IPS-18a (cell line): ENCODE data around the gene OR8H3.
"Not testable (repeated sequence)": the region's sequence is repeated elsewhere in the genome, so short reads cannot be mapped to it uniquely, and the experiment has no call there.

ENCODE experiments used
- H3K27ac ChIP-seq: one replicate; pipeline ENCODE4 v1.5.1; 2013; ENCODE audit warnings: low read length
- H3K27me3 ChIP-seq: one replicate; pipeline ENCODE4 v1.6.1; 2013; ENCODE audit warnings: mild to moderate bottlenecking, low read length; ENCODE audit not compliant: control insufficient read depth, insufficient read depth
- H3K36me3 ChIP-seq: one replicate; pipeline ENCODE4 v1.6.1; 2013; ENCODE audit warnings: low read depth, low read length; ENCODE audit not compliant: control insufficient read depth
- H3K4me1 ChIP-seq: one replicate; pipeline ENCODE4 v1.6.1; 2013; ENCODE audit warnings: low read depth, low read length; ENCODE audit not compliant: control insufficient read depth
- H3K4me3 ChIP-seq: one replicate; pipeline ENCODE4 v1.5.1; 2013; ENCODE audit warnings: low read length
- H3K9ac ChIP-seq: one replicate; pipeline ENCODE4 v1.6.1; 2013; ENCODE audit warnings: mild to moderate bottlenecking, low read length, moderate library complexity
- H3K9me3 ChIP-seq: one replicate; pipeline ENCODE4 v1.6.1; 2013; ENCODE audit warnings: low read depth, low read length; ENCODE audit not compliant: control insufficient read depth

The OR8H3 gene, protein sequence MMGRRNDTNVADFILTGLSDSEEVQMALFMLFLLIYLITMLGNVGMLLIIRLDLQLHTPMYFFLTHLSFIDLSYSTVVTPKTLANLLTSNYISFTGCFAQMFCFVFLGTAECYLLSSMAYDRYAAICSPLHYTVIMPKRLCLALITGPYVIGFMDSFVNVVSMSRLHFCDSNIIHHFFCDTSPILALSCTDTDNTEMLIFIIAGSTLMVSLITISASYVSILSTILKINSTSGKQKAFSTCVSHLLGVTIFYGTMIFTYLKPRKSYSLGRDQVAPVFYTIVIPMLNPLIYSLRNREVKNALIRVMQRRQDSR

DNA sequence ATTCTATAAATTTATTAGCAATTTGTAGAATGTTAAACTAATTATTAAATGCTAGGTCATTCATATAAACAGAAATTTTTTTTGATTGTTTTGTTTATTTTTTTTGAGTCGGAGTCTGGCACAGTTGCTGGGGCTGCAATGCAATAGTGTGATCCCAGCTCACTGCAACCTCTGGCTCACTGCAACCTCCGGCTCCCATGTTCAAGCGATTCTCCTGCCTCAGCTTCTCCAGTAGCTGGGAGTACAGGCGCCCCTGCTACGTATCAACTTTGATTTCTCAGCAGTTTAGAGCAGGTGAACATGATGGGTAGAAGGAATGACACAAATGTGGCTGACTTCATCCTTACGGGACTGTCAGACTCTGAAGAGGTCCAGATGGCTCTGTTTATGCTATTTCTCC, at the start of gene OR8H3:
Gene OR8H3 (plus strand): TSS at position 301 of the 400 bp plus-strand sequence. CDS start 0 bp downstream, at position 301.
- Histone ChIP-seq H3K4me1 (no peaks in the 10 kb centered on the region), H3K9me3 (no peaks in the 10 kb centered on the region), H3K36me3 (no peaks in the 10 kb centered on the region), H3K27me3 (no peaks in the 10 kb centered on the region), H3K9ac (no peak within 1 kb of the TSS), H3K4me3 (no peak within 1 kb of the TSS), H3K27ac (no peak within 1 kb of the TSS)

GRCh38 chr11:56089697-56090096, 32.5 kb upstream of the OR8H3 start:
- Histone ChIP-seq H3K9ac (no peak overlapping the region), H3K27me3 (no peaks in the 10 kb centered on the region), H3K4me3 (no peak overlapping the region), H3K4me1 (no peaks in the 10 kb centered on the region), H3K9me3 (no peaks in the 10 kb centered on the region), H3K36me3 (no peaks in the 10 kb centered on the region), H3K27ac (no peak overlapping the region)

GRCh38 chr11:56093008-56093407, 29.2 kb upstream of the OR8H3 start, which contains the start of gene OR8I2:
OR8I2 (plus strand) TSS chr11:56093308; CDS start chr11:56093308, 0 bp downstream.
- no peak within 1 kb of the TSS for H3K4me3 ChIP-seq
- no peaks in the 10 kb centered on the region for H3K27me3 ChIP-seq
- no peak within 1 kb of the TSS for H3K9ac ChIP-seq
- H3K4me1 ChIP-seq, result no peaks in the 10 kb centered on the region
- H3K27ac ChIP-seq, result no peak within 1 kb of the TSS
- no peaks in the 10 kb centered on the region for H3K9me3 ChIP-seq
- no peaks in the 10 kb centered on the region for H3K36me3 ChIP-seq

GRCh38 chr11:56103210-56103737, 18.9 kb upstream of the OR8H3 start, which contains the start of gene OR8H2:
OR8H2 (plus strand) TSS chr11:56103687; CDS start chr11:56105043, 1,356 bp downstream.
- Histone ChIP-seq H3K27ac (no peak within 1 kb of the TSS), H3K9ac (no peak within 1 kb of the TSS), H3K36me3 (no peaks in the 10 kb centered on the region), H3K9me3 (no peaks in the 10 kb centered on the region), H3K4me1 (no peaks in the 10 kb centered on the region), H3K27me3 (no peaks in the 10 kb centered on the region), H3K4me3 (no peak within 1 kb of the TSS)

- no peaks in the 10 kb centered on the region for H3K4me1 ChIP-seq
Observed at GRCh38 chr11:56140151-56140661, 18.0 kb downstream of the OR8H3 start, which contains the start of gene OR8J3. OR8J3 (minus strand) TSS chr11:56140201; CDS start chr11:56137718, 2,483 bp downstream.

GRCh38 chr11:56143681-56144080, 21.5 kb downstream of the OR8H3 start:
- H3K4me1 ChIP-seq, H3K9ac ChIP-seq, H3K4me3 ChIP-seq, H3K36me3 ChIP-seq, H3K9me3 ChIP-seq, H3K27ac ChIP-seq, H3K27me3 ChIP-seq: not testable (repeated sequence)

More at GRCh38 chr11:56140151-56140661, 18.0 kb downstream of the OR8H3 start, which contains the start of gene OR8J3:
- Histone ChIP-seq H3K9me3 (no peaks in the 10 kb centered on the region), H3K36me3 (no peaks in the 10 kb centered on the region), H3K4me3 (no peak within 1 kb of the TSS), H3K27ac (no peak within 1 kb of the TSS), H3K9ac (no peak within 1 kb of the TSS), H3K27me3 (no peaks in the 10 kb centered on the region)

- Histone ChIP-seq H3K4me1 (no peaks in the 10 kb centered on the region), H3K9me3 (peaks cover 22% of the 10 kb centered on the region), H3K27me3 (no peaks in the 10 kb centered on the region), H3K36me3 (no peaks in the 10 kb centered on the region), H3K9ac (no peak overlapping the region), H3K4me3 (no peak overlapping the region), H3K27ac (no peak overlapping the region)
Observed at GRCh38 chr11:56151376-56151775, 29.2 kb downstream of the OR8H3 start.

GRCh38 chr11:56152333-56152732, 30.2 kb downstream of the OR8H3 start:
- H3K36me3 ChIP-seq, result no peaks in the 10 kb centered on the region
- no peaks in the 10 kb centered on the region for H3K27me3 ChIP-seq
- H3K4me3 ChIP-seq, result no peak overlapping the region
- H3K4me1 ChIP-seq, result no peaks in the 10 kb centered on the region
- no peak overlapping the region for H3K27ac ChIP-seq
- H3K9ac ChIP-seq, result no peak overlapping the region
- H3K9me3 ChIP-seq, result peaks cover 22% of the 10 kb centered on the region

DNA sequence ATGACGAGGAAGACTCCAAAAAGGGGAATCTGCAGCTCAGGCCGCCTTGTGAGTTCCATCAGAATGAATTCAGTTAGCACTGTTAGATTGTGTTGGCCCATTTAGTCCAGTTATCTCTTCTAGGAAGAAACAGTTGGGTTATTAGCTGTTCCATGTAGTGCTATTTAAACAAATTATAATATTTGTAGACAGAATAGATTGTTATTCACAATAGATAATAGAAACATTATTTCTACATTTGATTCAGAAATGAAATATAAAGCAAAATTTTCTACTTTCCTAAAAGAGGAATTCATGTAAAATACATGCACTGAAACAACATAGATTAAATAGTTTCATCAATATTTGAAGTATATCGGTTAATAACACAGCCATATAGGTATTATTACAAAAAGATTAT, 38.0 kb downstream of the OR8H3 start, which contains the start of gene OR8K5:
Gene OR8K5 (minus strand): TSS at position 101 of the 400 bp plus-strand sequence. CDS start 0 bp downstream, at position 101.
- Histone ChIP-seq H3K36me3 (no peaks in the 10 kb centered on the region), H3K4me3 (no peak within 1 kb of the TSS), H3K27me3 (no peaks in the 10 kb centered on the region), H3K9ac (no peak within 1 kb of the TSS), H3K27ac (no peak within 1 kb of the TSS), H3K9me3 (peaks cover 6% of the 10 kb centered on the region), H3K4me1 (no peaks in the 10 kb centered on the region)

DNA sequence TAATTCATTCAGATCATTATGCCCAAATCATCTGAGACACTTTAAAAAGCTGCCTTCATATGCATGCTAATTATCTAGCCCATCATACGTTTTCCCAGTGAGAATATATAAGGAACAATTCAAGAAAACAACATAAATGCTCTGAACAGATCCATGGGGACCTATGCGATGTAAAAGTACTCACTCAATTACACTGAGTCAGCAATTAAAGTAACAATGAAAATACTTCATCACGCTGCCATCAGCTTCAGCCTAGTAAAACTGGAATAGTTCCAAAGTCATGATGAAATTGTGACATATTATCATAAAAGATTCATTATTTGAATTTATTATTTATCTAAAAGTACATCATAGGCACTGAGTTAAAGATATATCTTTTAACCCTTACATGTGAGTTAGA, 41.6 kb downstream of the OR8H3 start:
- H3K4me1 ChIP-seq, result no peaks in the 10 kb centered on the region
- no peak overlapping the region for H3K27ac ChIP-seq
- no peak overlapping the region for H3K4me3 ChIP-seq
- H3K9ac ChIP-seq, result no peak overlapping the region
- H3K9me3 ChIP-seq, result no peaks in the 10 kb centered on the region
- H3K27me3 ChIP-seq, result no peaks in the 10 kb centered on the region
- H3K36me3 ChIP-seq, result no peaks in the 10 kb centered on the region

DNA sequence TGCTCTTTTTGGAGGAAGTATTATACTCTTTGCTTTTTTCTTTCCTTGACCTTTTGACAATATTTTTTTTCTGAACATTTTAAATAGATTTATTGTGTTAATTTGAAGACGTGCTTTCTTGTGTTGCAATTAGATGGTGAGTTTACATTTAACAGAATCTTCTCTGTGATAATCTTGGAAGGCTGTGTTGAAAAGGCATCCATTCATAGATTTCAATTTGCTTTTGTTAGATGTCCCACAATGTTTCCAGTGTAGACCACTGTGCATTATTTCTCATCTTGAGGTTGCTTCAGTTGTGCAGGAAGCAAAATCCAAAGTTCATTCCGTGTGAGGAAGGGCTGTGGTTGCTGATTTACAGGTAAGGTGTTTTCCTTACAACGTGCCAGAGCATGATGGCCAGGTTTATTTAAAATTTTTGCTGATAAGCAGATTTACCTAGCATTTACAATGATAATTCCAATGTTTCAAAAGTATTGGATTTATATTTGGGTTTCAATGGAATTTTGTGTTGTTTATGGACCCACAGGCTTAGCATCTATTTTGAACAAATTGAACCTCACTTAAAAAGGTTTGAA, 50.2 kb downstream of the OR8H3 start:
- Histone ChIP-seq H3K36me3 (no peaks in the 10 kb centered on the region), H3K9ac (no peak overlapping the region), H3K9me3 (no peaks in the 10 kb centered on the region), H3K4me1 (no peaks in the 10 kb centered on the region), H3K4me3 (no peak overlapping the region), H3K27ac (no peak overlapping the region), H3K27me3 (no peaks in the 10 kb centered on the region)
